HG02970 (cell line): ENCODE data around the gene MED22.
A peak's percentile ranks its signal among the peaks of the same experiment; 100 is the strongest.
"Not testable (repeated sequence)": the region's sequence is repeated elsewhere in the genome, so short reads cannot be mapped to it uniquely, and the experiment has no call there.

Experiments
- ATAC-seq: cut with Tn5 transposase; IDR thresholded peaks from one replicate; pipeline ENCODE4 v1.9.1; 2021; ENCODE audit warnings: mild to moderate bottlenecking, moderate library complexity, moderate number of reproducible peaks; ENCODE audit not compliant: unreplicated experiment, low FRiP score

Gene MED22

GRCh38 chr9:133377721-133378216 lies 29.8 kb upstream of the MED22 start:
- no peak for ATAC-seq

- not testable (repeated sequence) for ATAC-seq
Observed at GRCh38 chr9:133377280-133377679, 29.3 kb upstream of the MED22 start.

- ATAC-seq = peak; percentile 90
Observed at GRCh38 chr9:133375724-133376654, 28.1 kb upstream of the MED22 start, which contains the start of the genes STKLD1 and SURF4. STKLD1 (plus strand) TSS chr9:133376366; CDS start chr9:133376474, 108 bp downstream. SURF4 (minus strand) TSS chr9:133376060; CDS start chr9:133375969, 91 bp downstream.

GRCh38 chr9:133375116-133375723 lies 27.3 kb upstream of the MED22 start:
- ATAC-seq = peak; percentile 16

- ATAC-seq = no peak
Observed at GRCh38 chr9:133374612-133375115, 26.7 kb upstream of the MED22 start.

- no peak for ATAC-seq
Observed at GRCh38 chr9:133372144-133372543, 24.2 kb upstream of the MED22 start.

- ATAC-seq = no peak
Observed at GRCh38 chr9:133371261-133371711, 23.4 kb upstream of the MED22 start.

- no peak for ATAC-seq
Observed at GRCh38 chr9:133370685-133371084, 22.8 kb upstream of the MED22 start.

- ATAC-seq = no peak
Observed at GRCh38 chr9:133369933-133370332, 22.0 kb upstream of the MED22 start.

- no peak for ATAC-seq
Observed at GRCh38 chr9:133369422-133369821, 21.5 kb upstream of the MED22 start.

- ATAC-seq = no peak
Observed at GRCh38 chr9:133368249-133368881, 20.4 kb upstream of the MED22 start.

GRCh38 chr9:133367778-133368177 lies 19.8 kb upstream of the MED22 start:
- no peak for ATAC-seq

- no peak for ATAC-seq
Observed at GRCh38 chr9:133367221-133367620, 19.3 kb upstream of the MED22 start.

- no peak for ATAC-seq
Observed at GRCh38 chr9:133366435-133366834, 18.5 kb upstream of the MED22 start.

- ATAC-seq = no peak
Observed at GRCh38 chr9:133362359-133363044, 14.6 kb upstream of the MED22 start.

GRCh38 chr9:133361507-133362092 lies 13.7 kb upstream of the MED22 start:
- ATAC-seq = no peak

- ATAC-seq = no peak
Observed at GRCh38 chr9:133360400-133361393, 12.8 kb upstream of the MED22 start.

- ATAC-seq = no peak
Observed at GRCh38 chr9:133359399-133360175, 11.7 kb upstream of the MED22 start.
